ENCODE measurements around the gene FGD5.

DNA sequence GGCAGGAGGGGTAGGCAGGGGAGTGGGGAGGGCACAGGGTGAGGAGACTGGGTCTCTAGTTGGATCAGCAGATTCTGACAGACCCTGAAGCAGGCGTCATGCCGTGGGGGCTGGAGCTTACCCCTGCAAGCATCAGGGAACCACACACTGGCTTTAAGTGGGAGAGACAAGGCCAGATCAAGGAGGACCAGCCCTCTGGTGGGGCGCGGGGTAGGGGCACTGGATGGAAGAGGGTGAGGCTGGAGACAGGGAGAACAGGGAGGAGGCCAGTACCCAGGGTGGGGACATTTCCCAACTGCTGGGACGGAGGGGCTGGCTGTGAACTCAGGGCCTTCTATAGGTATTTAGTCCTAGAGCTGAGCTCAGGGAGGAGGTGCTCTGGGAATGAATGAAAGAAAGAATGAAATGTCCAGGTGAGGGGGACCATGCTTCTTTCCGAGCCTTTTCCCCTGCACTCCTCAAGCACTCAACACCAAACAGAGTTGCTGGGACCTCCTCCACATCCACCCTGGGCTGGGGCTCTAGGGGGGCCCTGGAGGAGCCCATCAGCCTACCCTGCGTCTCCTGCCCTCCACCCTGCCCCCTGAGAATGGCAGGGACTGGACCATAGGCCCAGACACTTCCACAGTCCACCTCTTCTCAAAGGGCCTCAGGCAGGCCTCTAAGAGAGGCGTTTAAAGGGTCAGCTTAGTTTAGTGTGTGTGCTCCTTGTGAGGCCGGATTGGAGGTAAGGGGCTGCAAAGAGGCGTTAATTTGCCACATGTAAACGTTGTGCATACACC is 49.0 kb upstream of the FGD5 start:
- TF ChIP-seq, protein P1, sequence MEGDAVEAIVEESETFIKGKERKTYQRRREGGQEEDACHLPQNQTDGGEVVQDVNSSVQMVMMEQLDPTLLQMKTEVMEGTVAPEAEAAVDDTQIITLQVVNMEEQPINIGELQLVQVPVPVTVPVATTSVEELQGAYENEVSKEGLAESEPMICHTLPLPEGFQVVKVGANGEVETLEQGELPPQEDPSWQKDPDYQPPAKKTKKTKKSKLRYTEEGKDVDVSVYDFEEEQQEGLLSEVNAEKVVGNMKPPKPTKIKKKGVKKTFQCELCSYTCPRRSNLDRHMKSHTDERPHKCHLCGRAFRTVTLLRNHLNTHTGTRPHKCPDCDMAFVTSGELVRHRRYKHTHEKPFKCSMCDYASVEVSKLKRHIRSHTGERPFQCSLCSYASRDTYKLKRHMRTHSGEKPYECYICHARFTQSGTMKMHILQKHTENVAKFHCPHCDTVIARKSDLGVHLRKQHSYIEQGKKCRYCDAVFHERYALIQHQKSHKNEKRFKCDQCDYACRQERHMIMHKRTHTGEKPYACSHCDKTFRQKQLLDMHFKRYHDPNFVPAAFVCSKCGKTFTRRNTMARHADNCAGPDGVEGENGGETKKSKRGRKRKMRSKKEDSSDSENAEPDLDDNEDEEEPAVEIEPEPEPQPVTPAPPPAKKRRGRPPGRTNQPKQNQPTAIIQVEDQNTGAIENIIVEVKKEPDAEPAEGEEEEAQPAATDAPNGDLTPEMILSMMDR (IDR thresholded peaks at IDR 0.05) = no peak
- no peak for TF ChIP-seq POLR2A (IDR thresholded peaks at IDR 0.05)

Measured in uterus (tissue), 2 donors.